Uterus (tissue), 4 donors: ENCODE results near the gene PSAPL1. TPM values are rescaled to one million over a fixed set of nuclear protein-coding genes. Genes with fewer than 3 reads are reported as not detected.

Experiments used
- DNase-seq, 2 donors: peaks; one replicate each; pipeline ENCODE4 v3.0.0-alpha.2; 2019 to 2020
- H3K27ac ChIP-seq, 2 donors: fragments of 200-600 bp; sonication (generic); 1 replicate in 1 of 2; 2 replicates in 1 of 2; pipeline ENCODE4 v1.5.1; 2016 to 2018
- H3K27me3 ChIP-seq, 2 donors: fragments of 200-600 bp; sonication (generic); one replicate each; pipeline ENCODE4 v1.5.1; 2018 to 2019; ENCODE audit warnings: control low read depth in 1 of 2
- H3K36me3 ChIP-seq, 2 donors: fragments of 200-600 bp; sonication (generic); one replicate each; pipeline ENCODE4 v1.5.1; 2019; ENCODE audit warnings: control low read depth in 1 of 2
- H3K4me1 ChIP-seq, 2 donors: fragments of 200-600 bp; sonication (generic); one replicate each; pipeline ENCODE4 v1.5.1; 2018 to 2019; ENCODE audit warnings: control low read depth in 1 of 2
- H3K4me3 ChIP-seq, 2 donors: fragments of 200-600 bp; sonication (generic); 1 replicate in 1 of 2; 2 replicates in 1 of 2; pipeline ENCODE4 v1.5.1; 2018 to 2019; ENCODE audit warnings: mild to moderate bottlenecking in 1 of 2
- H3K9me3 ChIP-seq, 2 donors: fragments of 200-600 bp; sonication (generic); one replicate each; pipeline ENCODE4 v1.5.1; 2019; ENCODE audit warnings: control low read depth in 1 of 2
- CTCF ChIP-seq, 4 experiments: fragments of 200-600 bp in 2 of 4; fragments of 450-650 bp in 2 of 4; sonication (generic) in 2 of 4; IDR thresholded peaks; one replicate each; pipeline ENCODE4 v1.5.1; 2016 to 2019; ENCODE audit warnings: antibody characterized with exemption in 4 of 4, mild to moderate bottlenecking in 2 of 4, moderate library complexity in 1 of 4
- POLR2A ChIP-seq, 2 donors: fragments of 450-650 bp; IDR thresholded peaks; one replicate each; pipeline ENCODE4 v1.6.1; 2016; ENCODE audit warnings: antibody characterized with exemption in 2 of 2, mild to moderate bottlenecking in 1 of 2, moderate library complexity in 1 of 2
- intact Hi-C: fragments of 100-400 bp; cut with DNase I; formaldehyde crosslinking; loops from one replicate; pipeline ENCODE4 v1.15.1; 2023; ENCODE audit warnings: low total_unique reads
- total RNA-seq, 4 donors: library from RNA; depleted of rRNA in 3 of 4; stranded (reverse); fragments of >200 nt in 3 of 4; gene quantifications; one replicate each; pipeline versions ENCODE4 v1.1.0 to v1.2.4, GENCODE V29; 2014 to 2023
- donor health status: DM: yes; HTN: yes; CAD: no.

Gene PSAPL1
- total RNA-seq, 4 donors from 2014 or later: not detected

GRCh38 chr4:7476820-7477219 lies 42.1 kb upstream of the PSAPL1 start:
- no peaks in the 10 kb centered on the region for H3K27me3 ChIP-seq
- no peak for DNase-seq
- no peak overlapping the region for H3K4me3 ChIP-seq
- no peak overlapping the region for H3K27ac ChIP-seq
- H3K4me1 ChIP-seq: no peaks in the 10 kb centered on the region
- no peaks in the 10 kb centered on the region for H3K36me3 ChIP-seq
- H3K9me3 ChIP-seq: no peaks in the 10 kb centered on the region
- intact Hi-C loops: no loop called here
- no peak for TF ChIP-seq POLR2A (IDR thresholded peaks at IDR 0.05)
- TF ChIP-seq CTCF (IDR thresholded peaks at IDR 0.05): no peak

- TF ChIP-seq POLR2A (IDR thresholded peaks at IDR 0.05): no peak
- Histone ChIP-seq H3K4me1 (no peaks in the 10 kb centered on the region), H3K36me3 (no peaks in the 10 kb centered on the region), H3K9me3 (no peaks in the 10 kb centered on the region), H3K4me3 (no peak overlapping the region), H3K27me3 (no peaks in the 10 kb centered on the region), H3K27ac (no peak overlapping the region)
- DNase-seq: no peak
- intact Hi-C loops: no loop called here
Measured at GRCh38 chr4:7475207-7475606, 40.5 kb upstream of the PSAPL1 start.

- DNase-seq: no peak
- H3K36me3 ChIP-seq: no peaks in the 10 kb centered on the region
- intact Hi-C loops: no loop called here
- H3K4me1 ChIP-seq: no peaks in the 10 kb centered on the region
- no peak overlapping the region for H3K4me3 ChIP-seq
- H3K27ac ChIP-seq: no peak overlapping the region
- TF ChIP-seq CTCF (IDR thresholded peaks at IDR 0.05) (no peak), POLR2A (IDR thresholded peaks at IDR 0.05) (no peak)
- H3K9me3 ChIP-seq: no peaks in the 10 kb centered on the region
- no peaks in the 10 kb centered on the region for H3K27me3 ChIP-seq
Measured at GRCh38 chr4:7474320-7474719, 39.6 kb upstream of the PSAPL1 start.

GRCh38 chr4:7473081-7473480 lies 38.4 kb upstream of the PSAPL1 start:
- intact Hi-C loops: no loop called here
- DNase-seq: no peak
- Histone ChIP-seq H3K27ac (no peak overlapping the region), H3K27me3 (no peaks in the 10 kb centered on the region), H3K4me1 (no peaks in the 10 kb centered on the region), H3K4me3 (no peak overlapping the region), H3K9me3 (no peaks in the 10 kb centered on the region), H3K36me3 (no peaks in the 10 kb centered on the region)
- TF ChIP-seq POLR2A (IDR thresholded peaks at IDR 0.05): no peak
- no peak for TF ChIP-seq CTCF (IDR thresholded peaks at IDR 0.05)

- no peaks in the 10 kb centered on the region for H3K36me3 ChIP-seq
- no peak for DNase-seq
- no peaks in the 10 kb centered on the region for H3K9me3 ChIP-seq
- no peak overlapping the region for H3K4me3 ChIP-seq
- no peak for TF ChIP-seq POLR2A (IDR thresholded peaks at IDR 0.05)
- no peak for TF ChIP-seq CTCF (IDR thresholded peaks at IDR 0.05)
- intact Hi-C loops: no loop called here
- no peaks in the 10 kb centered on the region for H3K27me3 ChIP-seq
- no peak overlapping the region for H3K27ac ChIP-seq
- no peaks in the 10 kb centered on the region for H3K4me1 ChIP-seq
Measured at GRCh38 chr4:7472442-7473013, 37.8 kb upstream of the PSAPL1 start.
